Subcutaneous abdominal adipose tissue (tissue), 5 donors: Measurements from ENCODE around the gene KLK5.

Experiments used
- H3K27ac ChIP-seq: one replicate; pipeline ENCODE4 v1.7.0; 2013; ENCODE audit warnings: low read depth, mild to moderate bottlenecking, inconsistent platforms, low read length, moderate library complexity
- H3K27me3 ChIP-seq, 5 donors: one replicate each; pipeline ENCODE4 v1.7.0; 2013; ENCODE audit warnings: low read length in 5 of 5, inconsistent platforms in 1 of 5; ENCODE audit not compliant: control insufficient read depth in 5 of 5, insufficient read depth in 4 of 5
- H3K36me3 ChIP-seq, 5 donors: one replicate each; pipeline ENCODE4 v1.7.0; 2013; ENCODE audit warnings: low read length in 5 of 5; ENCODE audit not compliant: control insufficient read depth in 5 of 5, insufficient read depth in 5 of 5
- H3K4me1 ChIP-seq, 5 donors: one replicate each; pipeline ENCODE4 v1.7.0; 2013; ENCODE audit warnings: low read length in 5 of 5, mild to moderate bottlenecking in 3 of 5, moderate library complexity in 1 of 5; ENCODE audit not compliant: control insufficient read depth in 5 of 5, insufficient read depth in 5 of 5
- H3K4me3 ChIP-seq, 5 donors: one replicate each; pipeline ENCODE4 v1.7.0; 2013; ENCODE audit warnings: low read length in 5 of 5, low read depth in 1 of 5
- H3K9ac ChIP-seq, 5 donors: one replicate each; pipeline ENCODE4 v1.7.0; 2013; ENCODE audit warnings: low read length in 5 of 5, mild to moderate bottlenecking in 4 of 5, moderate library complexity in 3 of 5
- H3K9me3 ChIP-seq, 5 donors: one replicate each; pipeline ENCODE4 v1.7.0; 2013; ENCODE audit warnings: low read length in 5 of 5; ENCODE audit not compliant: control insufficient read depth in 5 of 5
- donor health status: healthy.
- donor health status: healthy.
- donor health status: healthy.
- donor health status: healthy.
- donor health status: healthy.

Gene KLK5

DNA sequence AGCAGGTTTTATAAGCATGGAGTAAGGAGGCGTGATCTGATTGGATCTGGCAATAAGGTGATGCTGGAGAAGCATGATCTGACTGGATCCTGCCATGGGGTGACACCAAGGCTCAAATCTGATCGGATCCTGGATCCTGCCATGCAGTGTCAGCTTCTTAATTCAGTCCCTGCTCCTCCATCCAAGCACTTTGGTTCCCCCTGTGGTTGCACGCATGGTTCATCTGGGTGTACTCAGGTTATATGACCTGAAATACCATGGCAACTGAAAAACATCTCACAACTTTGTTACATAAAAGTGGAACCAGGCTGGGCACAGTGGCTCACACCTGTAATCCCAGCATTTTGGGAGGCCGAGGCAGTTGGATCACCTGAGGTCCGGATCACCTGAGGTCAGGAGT, 24.0 kb downstream of the KLK5 start:
- Histone ChIP-seq H3K27me3 (peaks cover 7 to 13% (median 11%) of the 10 kb centered on the region in 5 donors), H3K9me3 (no peaks in the 10 kb centered on the region), H3K4me3 (no peak overlapping the region), H3K36me3 (no peaks in the 10 kb centered on the region), H3K9ac (no peak overlapping the region), H3K4me1 (no peaks in the 10 kb centered on the region), H3K27ac (no peak overlapping the region)

DNA sequence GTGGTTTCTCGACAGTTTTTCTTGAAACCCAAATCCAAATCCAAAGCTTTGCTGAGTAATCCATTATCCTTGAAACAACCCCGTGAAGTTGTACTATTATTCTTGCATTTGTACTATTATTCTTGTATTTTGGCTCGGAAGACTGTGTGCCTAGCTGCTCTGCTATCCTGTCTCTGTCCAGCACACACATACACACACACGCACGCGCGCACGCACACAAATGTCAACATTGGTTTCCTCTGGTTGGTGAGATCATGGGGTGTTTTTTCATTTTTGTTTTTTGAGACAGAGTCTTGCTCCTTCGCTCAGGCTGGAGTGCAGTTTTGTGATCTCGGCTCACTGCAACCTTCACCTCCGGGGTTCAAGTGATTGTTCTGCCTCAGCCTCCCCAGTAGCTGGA, 26.7 kb downstream of the KLK5 start:
- H3K36me3 ChIP-seq, result no peaks in the 10 kb centered on the region
- H3K27me3 ChIP-seq, result peaks cover 3 to 20% (median 14%) of the 10 kb centered on the region in 5 donors
- H3K4me1 ChIP-seq, result peaks cover 0 to 10% (median 6%) of the 10 kb centered on the region in 5 donors
- H3K27ac ChIP-seq, result no peak overlapping the region
- H3K4me3 ChIP-seq, result no peak overlapping the region
- H3K9ac ChIP-seq, result no peak overlapping the region
- H3K9me3 ChIP-seq, result no peaks in the 10 kb centered on the region

DNA sequence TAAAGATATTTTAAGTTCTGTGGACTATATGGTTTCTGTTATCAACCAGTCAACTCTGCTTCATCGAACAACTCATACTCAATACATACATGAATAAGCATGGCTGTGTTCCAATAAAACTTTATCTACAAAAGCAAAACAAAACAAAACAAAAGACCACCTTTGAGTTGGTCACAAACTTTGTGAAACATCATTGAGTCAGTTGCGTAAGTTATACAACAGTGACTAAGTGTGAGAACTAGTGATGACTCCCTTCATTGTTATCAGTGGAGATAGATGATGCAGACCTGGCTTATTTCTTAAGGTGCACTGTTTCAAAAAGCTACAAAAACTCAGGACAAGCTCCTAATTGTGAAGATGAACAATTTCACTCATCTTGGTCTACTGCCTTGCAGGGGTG, 27.1 kb downstream of the KLK5 start:
- peaks cover 3 to 20% (median 14%) of the 10 kb centered on the region in 5 donors for H3K27me3 ChIP-seq
- H3K36me3 ChIP-seq, result no peaks in the 10 kb centered on the region
- no peak overlapping the region for H3K9ac ChIP-seq

DNA sequence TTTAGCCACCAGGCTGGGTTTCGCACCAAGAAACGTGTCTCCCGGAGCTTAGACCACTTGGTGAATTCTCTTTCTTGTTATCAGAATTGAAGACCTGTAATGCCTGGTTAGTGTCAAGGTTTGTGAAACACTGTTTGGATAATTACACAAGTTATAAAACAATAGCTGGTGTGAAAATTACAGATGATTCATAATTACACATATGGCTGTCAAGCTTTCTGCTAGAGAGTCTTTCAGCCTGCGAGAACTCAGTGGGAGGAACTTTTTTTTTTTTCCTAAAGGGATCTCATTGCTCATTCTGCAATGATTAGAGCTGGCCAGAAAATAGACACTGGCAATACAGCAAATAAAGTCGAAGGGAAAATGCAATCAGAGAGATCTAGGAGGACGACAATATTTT, 28.3 kb downstream of the KLK5 start:
- no peaks in the 10 kb centered on the region for H3K36me3 ChIP-seq
- peaks cover 0 to 10% (median 6%) of the 10 kb centered on the region in 5 donors for H3K4me1 ChIP-seq
- no peak overlapping the region for H3K9ac ChIP-seq
- H3K9me3 ChIP-seq, result no peaks in the 10 kb centered on the region
- no peak overlapping the region for H3K27ac ChIP-seq
- no peak overlapping the region for H3K4me3 ChIP-seq
- H3K27me3 ChIP-seq, result peaks cover 1 to 30% (median 14%) of the 10 kb centered on the region in 5 donors

More for the DNA sequence above, 27.1 kb downstream of the KLK5 start:
- Histone ChIP-seq H3K4me1 (peaks cover 0 to 10% (median 6%) of the 10 kb centered on the region in 5 donors), H3K9me3 (no peaks in the 10 kb centered on the region), H3K27ac (no peak overlapping the region), H3K4me3 (no peak overlapping the region)

DNA sequence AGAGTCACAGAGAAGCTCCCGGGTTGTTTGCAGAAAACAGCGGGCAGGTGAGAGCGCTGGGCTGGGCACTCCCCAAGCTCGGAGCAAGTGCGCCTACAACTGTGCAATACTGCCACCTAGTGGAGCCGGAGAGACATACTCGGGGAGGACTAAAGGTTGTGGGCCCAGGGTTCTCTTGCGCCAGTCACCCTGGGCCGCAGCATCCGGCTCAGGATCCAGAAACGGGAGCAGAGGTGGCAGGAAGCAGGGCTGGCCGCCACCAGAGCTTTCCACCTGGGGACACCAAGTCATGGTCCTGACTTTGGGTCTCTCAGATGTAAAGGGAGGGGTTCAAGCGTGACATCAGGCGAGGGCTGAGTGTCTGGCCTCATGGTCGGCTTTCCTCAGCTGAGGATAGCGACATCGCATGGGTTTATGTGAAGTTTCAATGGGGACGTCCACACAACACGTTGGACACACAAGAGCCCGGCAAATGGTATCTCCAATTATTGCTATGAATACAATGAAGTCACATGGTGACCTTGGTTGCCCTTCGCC, 30.5 kb downstream of the KLK5 start:
- Histone ChIP-seq H3K4me3 (no peak overlapping the region), H3K9ac (no peak overlapping the region), H3K27me3 (peaks cover 5 to 26% (median 15%) of the 10 kb centered on the region in 5 donors), H3K27ac (no peak overlapping the region), H3K9me3 (no peaks in the 10 kb centered on the region), H3K36me3 (no peaks in the 10 kb centered on the region), H3K4me1 (peaks cover 0 to 10% (median 6%) of the 10 kb centered on the region in 5 donors)

DNA sequence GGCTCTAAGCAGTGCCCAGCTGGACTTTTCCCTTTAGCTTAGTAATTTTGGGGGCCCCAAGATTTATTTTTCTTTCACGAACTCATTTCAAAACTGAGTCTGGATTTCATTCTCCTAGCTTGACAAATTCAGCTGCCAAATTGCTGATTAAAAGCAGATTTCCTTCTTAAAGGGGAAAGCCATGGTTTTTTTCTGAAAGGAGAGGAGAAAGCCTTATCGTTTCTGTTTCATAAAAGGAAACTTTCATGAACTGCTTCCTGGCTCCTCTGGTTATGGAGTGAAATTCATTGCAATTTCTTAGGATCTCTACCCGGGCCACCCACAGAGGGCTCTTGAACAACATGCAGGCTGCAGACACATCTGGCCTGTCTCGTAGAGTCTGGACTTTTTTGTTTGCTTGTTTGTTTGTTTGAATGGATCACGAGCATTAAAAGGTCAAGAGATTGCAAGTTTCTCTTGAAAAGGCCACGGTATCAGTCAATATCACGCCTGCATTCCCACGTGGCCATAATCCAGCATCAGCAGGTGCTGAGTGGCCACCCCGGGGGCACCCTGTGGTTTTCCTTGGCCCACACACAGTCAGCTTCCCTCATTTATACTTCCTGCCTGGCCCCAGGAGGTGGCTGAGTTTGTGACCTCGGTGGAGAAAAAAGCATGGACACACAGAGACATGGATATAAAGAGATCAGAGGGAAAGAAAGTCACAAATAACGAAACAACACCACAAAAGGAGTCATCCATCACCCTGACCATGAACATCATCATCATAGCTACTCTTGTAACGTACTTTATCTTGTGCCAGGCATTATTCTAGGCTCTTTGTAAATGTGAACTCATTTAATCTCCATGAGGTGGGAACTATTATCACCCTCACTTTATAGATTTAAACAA, 31.2 kb downstream of the KLK5 start:
- H3K9me3 ChIP-seq, result no peaks in the 10 kb centered on the region
- peaks cover 0 to 10% (median 6%) of the 10 kb centered on the region in 5 donors for H3K4me1 ChIP-seq
- H3K9ac ChIP-seq, result no peak overlapping the region
- H3K27ac ChIP-seq, result no peak overlapping the region
- no peak overlapping the region for H3K4me3 ChIP-seq
- H3K36me3 ChIP-seq, result no peaks in the 10 kb centered on the region
- H3K27me3 ChIP-seq, result peaks cover 5 to 30% (median 15%) of the 10 kb centered on the region in 5 donors

DNA sequence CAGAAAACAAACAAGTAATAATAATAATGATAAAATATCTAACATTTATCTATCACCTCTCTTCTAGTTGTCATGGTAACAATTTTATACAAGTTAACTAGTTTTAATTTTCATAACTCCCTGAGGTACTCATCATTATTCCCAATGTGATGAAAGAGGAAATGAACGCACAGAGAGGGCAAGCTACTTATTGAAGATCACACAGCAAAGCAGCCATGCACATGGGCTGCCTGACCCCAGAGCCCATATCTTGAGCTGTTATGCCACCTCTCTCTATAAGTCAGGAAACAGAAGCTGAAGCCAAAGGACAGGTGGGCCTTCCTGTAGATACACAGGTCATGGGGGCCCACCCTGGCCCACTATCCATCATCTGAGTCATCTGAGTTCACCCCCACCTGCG, 36.8 kb downstream of the KLK5 start:
- Histone ChIP-seq H3K27me3 (peaks cover 21 to 45% (median 44%) of the 10 kb centered on the region in 5 donors), H3K4me3 (no peak overlapping the region)

DNA sequence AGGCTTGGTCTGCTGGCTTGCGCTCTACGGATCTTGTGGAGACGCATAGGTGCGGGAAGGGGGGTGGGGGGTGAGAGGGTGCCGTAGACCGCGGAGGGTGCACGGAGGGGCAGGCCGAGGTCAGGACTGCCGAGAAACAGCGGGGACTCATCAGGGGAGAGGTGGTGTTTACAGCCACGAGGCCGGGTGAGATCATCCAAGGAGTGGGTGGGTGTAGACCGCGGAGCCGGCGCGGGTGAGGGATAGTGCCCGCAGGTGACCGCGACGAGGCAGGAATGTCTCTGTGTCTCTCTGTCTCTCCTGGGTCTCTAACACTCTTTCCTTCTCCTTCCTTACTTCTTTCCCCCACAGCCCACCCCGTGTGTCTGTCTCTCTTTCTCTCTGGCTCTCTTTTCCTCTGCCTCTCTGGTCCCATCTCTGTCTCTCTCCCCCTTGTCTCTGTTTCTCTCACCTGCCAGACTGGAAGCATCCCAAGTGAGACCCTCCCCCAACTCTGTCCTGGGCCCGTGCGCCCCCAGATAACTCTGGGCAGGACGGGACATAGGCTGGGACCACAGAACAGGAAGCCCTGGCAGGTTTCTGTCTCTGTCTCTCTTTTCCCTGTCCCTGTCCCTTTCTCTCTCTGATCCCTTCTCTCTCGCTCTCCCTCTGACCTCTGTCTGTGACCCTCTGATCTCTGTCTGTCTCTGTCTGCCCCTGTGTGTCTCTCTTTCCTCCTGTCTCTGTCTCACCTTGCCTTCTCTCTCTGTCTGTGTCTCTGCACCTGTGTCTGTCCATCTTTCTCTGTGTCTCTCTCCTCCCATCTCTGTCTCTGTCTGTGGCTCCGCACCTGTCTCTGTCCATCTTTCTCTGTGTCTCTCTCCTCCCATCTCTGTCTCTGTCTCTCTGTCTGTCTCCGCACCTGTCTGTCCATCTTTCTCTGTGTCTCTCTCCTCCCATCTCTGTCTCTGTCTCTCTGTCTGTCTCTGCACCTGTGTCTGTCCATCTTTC, 39.8 kb downstream of the KLK5 start:
- Histone ChIP-seq H3K9me3 (no peaks in the 10 kb centered on the region), H3K36me3 (no peaks in the 10 kb centered on the region), H3K27ac (no peak overlapping the region), H3K9ac (no peak overlapping the region), H3K4me3 (no peak overlapping the region), H3K27me3 (peaks cover 28 to 67% (median 58%) of the 10 kb centered on the region in 5 donors), H3K4me1 (peaks cover 0 to 7% (median 4%) of the 10 kb centered on the region in 5 donors)

More for the DNA sequence above, 36.8 kb downstream of the KLK5 start:
- Histone ChIP-seq H3K36me3 (no peaks in the 10 kb centered on the region), H3K9ac (no peak overlapping the region), H3K4me1 (no peaks in the 10 kb centered on the region), H3K9me3 (no peaks in the 10 kb centered on the region), H3K27ac (no peak overlapping the region)

DNA sequence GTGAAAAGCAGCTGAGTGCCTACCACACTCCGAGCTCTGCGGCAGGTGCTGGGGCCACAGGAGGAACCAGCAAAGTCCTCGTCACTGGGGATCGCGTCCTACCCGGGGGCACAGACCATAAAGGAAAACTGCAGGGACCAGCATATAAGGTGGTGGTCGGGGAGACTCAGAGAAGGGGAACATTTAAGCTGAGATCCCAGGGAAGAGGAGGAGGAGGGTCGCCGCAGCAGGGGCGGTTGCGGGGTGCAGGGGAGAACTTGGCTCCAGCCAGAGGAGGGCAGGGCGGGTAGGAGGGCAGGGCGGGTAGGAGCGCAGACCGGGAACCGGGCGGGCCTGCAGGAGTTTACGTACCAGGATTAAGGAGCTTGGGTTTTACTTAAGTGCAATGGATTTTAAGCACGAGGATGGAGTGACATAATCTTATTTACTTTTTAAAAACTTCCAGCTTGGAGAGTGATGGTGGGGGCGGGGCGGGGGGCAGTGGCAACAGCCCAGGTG, 40.7 kb downstream of the KLK5 start:
- H3K27ac ChIP-seq, result no peak overlapping the region
- H3K4me3 ChIP-seq, result no peak overlapping the region
- H3K27me3 ChIP-seq, result peaks cover 28 to 69% (median 59%) of the 10 kb centered on the region in 5 donors
- H3K9ac ChIP-seq, result no peak overlapping the region
- H3K4me1 ChIP-seq, result peaks cover 0 to 7% (median 4%) of the 10 kb centered on the region in 5 donors
- no peaks in the 10 kb centered on the region for H3K9me3 ChIP-seq
- H3K36me3 ChIP-seq, result no peaks in the 10 kb centered on the region
